PC-9 (cell line): ENCODE data around the gene RABL2B. TPM values are rescaled to one million over a fixed set of nuclear protein-coding genes. Genes with fewer than 3 reads are reported as not detected.

Experiments
- BruUV-seq: library from RNA; stranded (reverse); fragments of 400-500 nt; replicated peaks from 2 replicates; lab custom pipeline; 2021; lab: Mats Ljungman, UMichigan
- CTCF ChIA-PET: fragments of 300-600 bp; sonication (Branson Sonifier 250); formaldehyde crosslinking; loops from one replicate; lab custom pipeline; 2022; ENCODE audit warnings: antibody characterized with exemption; lab: Charles Lee
- POLR2A ChIA-PET: fragments of 300-600 bp; sonication (Branson Sonifier 250); formaldehyde crosslinking; loops from one replicate; lab custom pipeline; 2022; ENCODE audit warnings: antibody characterized with exemption; ENCODE audit not compliant: unreplicated experiment; lab: Charles Lee
- DNase-seq, 2 experiments: peaks; one replicate each; pipeline versions ENCODE4 v3.0.0 to v3.0.0-alpha.2; 2015 to 2022; ENCODE audit warnings: mixed read lengths in 1 of 2
- H2AFZ ChIP-seq: fragments of 200-600 bp; sonication (generic); 2 replicates; pipeline ENCODE4 v1.8.1; 2017; ENCODE audit warnings: antibody characterized with exemption
- H3F3A ChIP-seq: fragments of 200-600 bp; sonication (generic); 2 replicates; pipeline ENCODE4 v1.8.1; 2017; ENCODE audit warnings: antibody characterized with exemption, mild to moderate bottlenecking, low read depth; ENCODE audit not compliant: insufficient read depth
- H3K27ac ChIP-seq: fragments of 200-600 bp; sonication (generic); 2 replicates; pipeline ENCODE4 v1.6.1; 2016; ENCODE audit warnings: mixed run types
- H3K27me3 ChIP-seq: fragments of 200-600 bp; sonication (generic); 2 replicates; pipeline ENCODE4 v1.6.1; 2016; ENCODE audit warnings: low read depth, mixed run types; ENCODE audit not compliant: insufficient read depth
- H3K36me3 ChIP-seq: fragments of 200-600 bp; sonication (generic); 2 replicates; pipeline ENCODE4 v1.6.1; 2016; ENCODE audit warnings: low read depth, mixed run types
- H3K4me1 ChIP-seq: fragments of 200-600 bp; sonication (generic); replicated peaks from 2 replicates; pipeline ENCODE4 v1.6.1; 2016; ENCODE audit warnings: mixed run types; ENCODE audit not compliant: insufficient read depth
- H3K4me2 ChIP-seq: fragments of 200-600 bp; sonication (generic); 2 replicates; pipeline ENCODE4 v1.6.1; 2017; ENCODE audit warnings: mixed run types
- H3K4me3 ChIP-seq: fragments of 200-600 bp; sonication (generic); 2 replicates; pipeline ENCODE4 v1.6.1; 2016; ENCODE audit warnings: mixed run types
- H3K79me2 ChIP-seq: fragments of 200-600 bp; sonication (generic); 2 replicates; pipeline ENCODE4 v1.6.1; 2017; ENCODE audit warnings: low read depth, mixed run types
- H3K9me2 ChIP-seq: fragments of 200-600 bp; sonication (generic); 2 replicates; pipeline ENCODE4 v1.8.1; 2017; ENCODE audit warnings: mild to moderate bottlenecking; ENCODE audit not compliant: insufficient read depth
- H3K9me3 ChIP-seq: fragments of 200-600 bp; sonication (generic); 2 replicates; pipeline ENCODE4 v1.8.1; 2016; ENCODE audit warnings: low read depth; ENCODE audit not compliant: insufficient read depth
- H4K20me1 ChIP-seq: fragments of 200-600 bp; sonication (generic); 2 replicates; pipeline ENCODE4 v1.8.1; 2017; ENCODE audit not compliant: insufficient read depth
- CTCF ChIP-seq: fragments of 200-600 bp; sonication (generic); conservative IDR thresholded peaks from 2 replicates; pipeline ENCODE4 v1.6.1; 2017; ENCODE audit warnings: mixed run types, antibody characterized with exemption, mild to moderate bottlenecking, moderate library complexity
- EZH2 ChIP-seq: fragments of 200-600 bp; sonication (generic); IDR thresholded peaks from 2 replicates; pipeline ENCODE4 v1.8.0; 2017; ENCODE audit warnings: antibody characterized with exemption, low read depth
- intact Hi-C: fragments of 100-400 bp; cut with micrococcal nuclease; formaldehyde crosslinking; loops from one replicate; pipeline ENCODE4 v1.10.0; 2022; ENCODE audit not compliant: unreplicated experiment
- total RNA-seq: library from RNA; stranded (reverse); gene quantifications from 2 replicates; pipeline ENCODE4 v1.2.3, GENCODE V29; 2021

The RABL2B gene
- total RNA-seq, 1 experiment from 2014 or later, result 48.4 TPM

DNA sequence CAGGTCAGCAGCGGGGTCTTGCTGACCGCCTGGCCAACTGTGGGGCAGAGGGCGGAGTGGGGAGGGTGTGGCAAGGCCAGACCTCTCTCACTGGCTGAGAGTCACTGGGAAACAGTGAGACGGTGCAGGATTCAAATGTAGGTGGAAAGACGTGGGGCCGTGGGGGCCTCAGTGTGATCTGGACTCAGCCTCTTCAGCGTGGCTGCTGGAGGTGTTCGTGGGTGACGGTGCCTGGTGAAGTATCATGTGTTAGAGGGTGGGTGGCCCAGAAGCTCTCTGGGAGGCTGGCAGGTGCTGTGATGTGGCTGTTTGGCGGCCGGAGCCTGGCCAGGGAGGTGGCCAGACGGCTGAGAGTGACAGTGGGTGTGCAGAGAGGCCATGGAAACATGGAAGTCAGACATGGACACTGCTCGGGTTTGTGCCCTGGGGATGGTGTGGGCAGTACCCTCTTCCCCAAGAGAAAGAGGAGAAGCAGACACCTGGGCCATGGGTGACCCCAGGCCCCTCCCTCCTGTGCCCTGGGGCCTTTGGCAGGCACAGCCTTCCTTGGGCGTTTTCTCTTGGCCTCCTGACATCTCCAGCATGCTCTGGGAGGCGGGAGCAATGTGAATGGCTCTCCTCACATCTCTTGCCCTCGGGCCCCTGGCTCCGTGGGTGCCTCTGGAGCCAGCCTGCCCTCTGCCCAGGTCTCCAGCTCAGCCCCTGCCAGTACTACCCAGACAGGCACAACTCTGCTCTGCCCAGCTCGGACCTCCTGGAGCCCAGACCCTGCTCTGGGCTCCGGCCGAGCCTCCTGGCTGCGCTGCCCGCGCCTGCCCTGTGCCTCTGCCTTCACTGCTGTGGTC, 55.5 kb downstream of the RABL2B start:
- H3K4me1 ChIP-seq, result no peaks in the 10 kb centered on the region
- intact Hi-C loops, result no loop called here
- H3F3A ChIP-seq, result no peaks in the 10 kb centered on the region
- no peak overlapping the region for H3K4me3 ChIP-seq
- no peaks in the 10 kb centered on the region for H3K9me3 ChIP-seq
- ChIA-PET CTCF (no interaction called here), POLR2A (no interaction called here)
- DNase-seq, result peak in 1 of 2 experiments; percentile 5
- no peak overlapping the region for H3K4me2 ChIP-seq
- no peaks in the 10 kb centered on the region for H3K27me3 ChIP-seq
- no TSS peak for BruUV-seq
- H3K27ac ChIP-seq, result no peak overlapping the region
- no peaks in the 10 kb centered on the region for H3K9me2 ChIP-seq
- H3K79me2 ChIP-seq, result no peaks in the 10 kb centered on the region
- no peak overlapping the region for H2AFZ ChIP-seq
- no peaks in the 10 kb centered on the region for H3K36me3 ChIP-seq
- TF ChIP-seq EZH2 (no peak), CTCF (no peak)
- peaks cover 4% of the 10 kb centered on the region; the same call in 1 of the 2 replicates for H4K20me1 ChIP-seq

DNA sequence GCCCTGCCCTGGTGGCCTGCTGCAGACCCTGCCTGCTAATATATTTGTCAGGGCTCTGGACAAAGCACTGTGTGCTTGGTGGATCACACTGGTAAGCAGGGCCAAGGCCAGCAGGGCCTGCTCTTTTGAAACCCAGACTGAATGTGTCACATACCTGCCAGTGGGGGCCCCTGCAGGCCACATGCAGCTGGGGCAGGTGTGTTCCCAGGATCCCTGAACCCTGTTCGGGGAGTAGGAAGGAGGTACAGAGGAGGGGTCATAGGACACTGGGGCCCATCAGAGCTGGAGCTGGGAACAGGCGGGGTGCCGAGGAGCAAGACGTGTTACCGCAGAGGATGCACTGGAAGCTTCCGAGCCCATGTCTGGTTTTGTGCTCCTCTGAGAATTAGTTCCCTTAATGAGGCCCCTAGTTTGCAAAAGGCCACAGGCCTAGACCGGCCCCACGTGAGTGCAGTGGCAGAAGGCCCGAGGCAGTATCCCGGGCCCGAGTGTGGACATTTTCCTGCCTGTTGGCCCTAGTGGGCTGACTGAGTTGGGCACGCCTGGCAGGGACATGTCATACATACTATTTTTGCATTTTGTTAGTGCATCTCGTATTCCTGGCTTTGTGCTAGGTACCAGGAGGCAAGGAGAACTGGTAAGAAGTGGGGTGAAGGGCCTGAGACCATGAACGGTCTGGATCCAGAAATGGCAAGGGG, 56.6 kb downstream of the RABL2B start:
- H3K79me2 ChIP-seq, result no peaks in the 10 kb centered on the region
- ChIA-PET CTCF (no interaction called here), POLR2A (no interaction called here)
- H3K4me1 ChIP-seq, result no peaks in the 10 kb centered on the region
- H3K27ac ChIP-seq, result no peak overlapping the region
- no peak overlapping the region for H3K4me3 ChIP-seq
- TF ChIP-seq CTCF (no peak; the same call in 1 of the 2 replicates), EZH2 (no peak)
- H4K20me1 ChIP-seq, result peaks cover 4% of the 10 kb centered on the region; the same call in 1 of the 2 replicates
- BruUV-seq, result no TSS peak
- no peak overlapping the region for H3K4me2 ChIP-seq
- no peaks in the 10 kb centered on the region for H3K9me2 ChIP-seq
- DNase-seq, result no peak
- no peaks in the 10 kb centered on the region for H3K36me3 ChIP-seq
- H3K27me3 ChIP-seq, result no peaks in the 10 kb centered on the region
- H2AFZ ChIP-seq, result no peak overlapping the region
- intact Hi-C loops, result no loop called here
- no peaks in the 10 kb centered on the region for H3F3A ChIP-seq
- no peaks in the 10 kb centered on the region for H3K9me3 ChIP-seq

DNA sequence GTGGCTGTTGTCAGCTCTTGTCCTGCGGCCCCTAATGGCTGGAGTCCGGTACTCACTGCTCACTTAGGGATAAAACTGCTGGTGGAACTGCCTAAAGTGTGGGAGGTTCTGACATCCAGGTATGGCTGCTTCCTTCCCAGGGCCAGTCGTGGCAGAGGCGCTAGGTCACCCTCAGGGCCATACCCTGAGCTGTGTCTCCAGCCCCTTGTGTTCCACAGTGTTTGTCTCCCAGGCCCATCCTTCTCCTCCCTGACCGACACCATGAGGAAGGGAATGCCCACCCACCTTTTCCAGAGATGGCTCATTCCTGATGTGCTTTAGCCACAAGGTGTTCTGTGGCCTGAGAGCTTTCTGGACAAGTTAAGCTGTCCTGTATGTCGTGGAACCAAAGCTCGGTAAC, 57.8 kb downstream of the RABL2B start:
- Histone ChIP-seq H3K9me2 (no peaks in the 10 kb centered on the region), H3K4me2 (no peak overlapping the region), H3K79me2 (no peaks in the 10 kb centered on the region), H3K9me3 (no peaks in the 10 kb centered on the region), H3F3A (no peaks in the 10 kb centered on the region), H3K27ac (no peak overlapping the region), H4K20me1 (peaks cover 4% of the 10 kb centered on the region; the same call in 1 of the 2 replicates), H3K4me1 (no peaks in the 10 kb centered on the region), H3K36me3 (no peaks in the 10 kb centered on the region), H3K27me3 (no peaks in the 10 kb centered on the region), H3K4me3 (no peak overlapping the region), H2AFZ (no peak overlapping the region)
- no peak for TF ChIP-seq CTCF
- TF ChIP-seq EZH2, result no peak
- no peak for DNase-seq
- no TSS peak for BruUV-seq
- intact Hi-C loops, result no loop called here
- CTCF ChIA-PET, result interaction anchor here (0.6 kb wide), 1 partner anchor 163 kb away, joined by 3 read pairs; the partner anchor contains the start of gene SYCE3
- POLR2A ChIA-PET, result no interaction called here
